Trophoblast cell (in vitro differentiated cells and primary cell): ENCODE results near the gene TM9SF2.
A peak's percentile ranks its signal among the peaks of the same experiment; 100 is the strongest.

Source experiments
- DNase-seq, 2 donors: peaks; one replicate each; pipeline ENCODE4 v3.0.0-alpha.2; 2016
- H2AFZ ChIP-seq: 2 replicates; pipeline ENCODE4 v1.6.1; 2013; ENCODE audit warnings: low read length, moderate library complexity, mild to moderate bottlenecking; ENCODE audit not compliant: insufficient read depth, poor library complexity
- H2AK5ac ChIP-seq: 2 replicates; pipeline ENCODE4 v1.6.1; 2013; ENCODE audit warnings: mild to moderate bottlenecking, low read length
- H2BK120ac ChIP-seq: 2 replicates; pipeline ENCODE4 v1.6.1; 2013; ENCODE audit warnings: low read length, mild to moderate bottlenecking, moderate library complexity; ENCODE audit not compliant: insufficient read depth, poor library complexity
- H2BK12ac ChIP-seq: 2 replicates; pipeline ENCODE4 v1.6.1; 2013; ENCODE audit warnings: mild to moderate bottlenecking, low read length, moderate library complexity
- H2BK5ac ChIP-seq: 2 replicates; pipeline ENCODE4 v1.6.1; 2013; ENCODE audit warnings: low read length, low read depth, moderate library complexity, mild to moderate bottlenecking; ENCODE audit not compliant: poor library complexity
- H3K14ac ChIP-seq: 2 replicates; pipeline ENCODE4 v1.6.1; 2013; ENCODE audit warnings: mild to moderate bottlenecking, low read length
- H3K18ac ChIP-seq: 2 replicates; pipeline ENCODE4 v1.6.1; 2013; ENCODE audit warnings: mild to moderate bottlenecking, low read length
- H3K23ac ChIP-seq: 2 replicates; pipeline ENCODE4 v1.6.1; 2013; ENCODE audit warnings: low read length
- H3K27ac ChIP-seq: 2 replicates; pipeline ENCODE4 v1.5.1; 2013; ENCODE audit warnings: low read depth, mild to moderate bottlenecking, inconsistent platforms, low read length, moderate library complexity
- H3K27me3 ChIP-seq: 2 replicates; pipeline ENCODE4 v1.6.1; 2013; ENCODE audit warnings: inconsistent platforms, mild to moderate bottlenecking, low read length, moderate library complexity; ENCODE audit not compliant: insufficient read depth
- H3K36me3 ChIP-seq, 2 experiments: 1 replicate in 1 of 2; 2 replicates in 1 of 2; pipeline ENCODE4 v1.6.1; 2013; ENCODE audit warnings: low read length in 2 of 2, mild to moderate bottlenecking in 2 of 2, moderate library complexity in 1 of 2; ENCODE audit not compliant: insufficient read depth in 2 of 2, control insufficient read depth in 1 of 2
- H3K4ac ChIP-seq: 2 replicates; pipeline ENCODE4 v1.6.1; 2013; ENCODE audit warnings: low read depth, mild to moderate bottlenecking, low read length, moderate library complexity
- H3K4me1 ChIP-seq, 2 experiments: 1 replicate in 1 of 2; 2 replicates in 1 of 2; pipeline ENCODE4 v1.6.1; 2013; ENCODE audit warnings: low read length in 2 of 2, mild to moderate bottlenecking in 2 of 2, moderate library complexity in 1 of 2; ENCODE audit not compliant: insufficient read depth in 2 of 2, control insufficient read depth in 1 of 2
- H3K4me2 ChIP-seq: 2 replicates; pipeline ENCODE4 v1.6.1; 2013; ENCODE audit warnings: inconsistent platforms, mild to moderate bottlenecking, low read length, moderate library complexity
- H3K4me3 ChIP-seq: 2 replicates; pipeline ENCODE4 v1.5.1; 2013; ENCODE audit warnings: mild to moderate bottlenecking, low read depth, low read length, inconsistent platforms
- H3K79me1 ChIP-seq: one replicate; pipeline ENCODE4 v1.6.1; 2013; ENCODE audit warnings: low read length
- H3K79me2 ChIP-seq: 2 replicates; pipeline ENCODE4 v1.6.1; 2013; ENCODE audit warnings: low read length, mild to moderate bottlenecking; ENCODE audit not compliant: control insufficient read depth, insufficient read depth, poor library complexity
- H3K9ac ChIP-seq: 2 replicates; pipeline ENCODE4 v1.6.1; 2013; ENCODE audit warnings: mild to moderate bottlenecking, low read length
- H3K9me3 ChIP-seq: 2 replicates; pipeline ENCODE4 v1.6.1; 2013; ENCODE audit warnings: low read depth, mild to moderate bottlenecking, control low read depth, inconsistent platforms, low read length; ENCODE audit not compliant: insufficient read depth
- H4K12ac ChIP-seq: 2 replicates; pipeline ENCODE4 v1.6.1; 2013; ENCODE audit warnings: low read depth, mild to moderate bottlenecking, low read length, moderate library complexity
- H4K8ac ChIP-seq: 2 replicates; pipeline ENCODE4 v1.6.1; 2013; ENCODE audit warnings: low read depth, mild to moderate bottlenecking, low read length, moderate library complexity
- H4K91ac ChIP-seq: one replicate; pipeline ENCODE4 v1.6.1; 2013; ENCODE audit warnings: low read depth, mild to moderate bottlenecking, low read length, moderate library complexity
- WGBS: extraction: QIAGEN DNeasy Blood & Tissue Kit; methylation state at CpG from one replicate; pipeline ENCODE4 v1.1.7; 2013; ENCODE audit warnings: missing lambda C conversion rate; ENCODE audit not compliant: insufficient read length, insufficient coverage; ENCODE audit errors: extremely low coverage; 5-methylcytosine and 5-hydroxymethylcytosine counted together

TM9SF2 gene

DNA sequence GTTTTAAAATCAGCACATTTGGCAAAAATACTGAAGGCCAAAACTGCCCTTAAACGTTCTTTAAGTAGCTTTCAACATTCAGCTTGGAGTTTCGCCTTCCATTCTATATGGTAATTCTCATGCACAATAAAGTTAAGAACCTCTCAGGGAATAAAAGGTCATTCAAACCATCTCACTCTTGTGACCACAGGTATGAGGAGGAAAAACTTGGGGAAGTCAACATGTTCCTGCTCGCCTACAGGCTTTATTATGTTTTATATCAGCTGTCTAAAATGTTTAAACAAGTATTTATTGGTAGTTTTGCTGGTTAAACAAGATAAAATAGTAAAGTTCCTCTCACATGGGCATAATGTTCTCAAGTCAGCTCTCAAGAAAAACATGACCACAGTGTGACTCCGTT lies 19.9 kb upstream of the TM9SF2 start:
- no CpG with 5 or more reads among the region's 4 CpGs for WGBS

DNA sequence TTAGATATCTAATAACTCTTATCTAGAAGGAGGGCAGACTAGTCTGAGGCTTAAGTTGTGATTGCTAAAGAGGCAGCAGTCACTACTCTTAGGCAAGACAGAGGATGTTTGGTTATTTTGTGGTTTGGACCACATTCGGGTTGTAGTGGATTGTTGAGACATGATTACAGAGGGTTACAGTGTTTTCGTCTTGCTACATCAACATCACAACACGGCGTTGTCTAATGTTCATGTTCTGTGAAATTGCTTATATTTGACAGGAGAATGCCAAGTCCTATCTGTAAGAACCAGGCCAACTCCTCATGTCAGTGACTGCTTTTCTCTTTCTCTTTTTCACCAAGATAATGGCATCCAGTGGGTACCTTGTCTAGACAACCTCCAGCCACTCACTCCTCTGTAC lies 16.8 kb upstream of the TM9SF2 start:
- Histone ChIP-seq H3K4me3 (no peak overlapping the region), H3K4me2 (no peak overlapping the region), H3K27me3 (no peaks in the 10 kb centered on the region), H3K9me3 (no peaks in the 10 kb centered on the region), H3K18ac (no peak overlapping the region), H2BK12ac (no peak overlapping the region), H4K8ac (no peak overlapping the region), H3K27ac (no peak overlapping the region), H2AK5ac (no peak overlapping the region), H3K4me1 (no peaks in the 10 kb centered on the region), H2AFZ (no peak overlapping the region), H3K79me1 (no peaks in the 10 kb centered on the region), H3K9ac (no peak overlapping the region), H2BK120ac (no peak overlapping the region), H4K12ac (no peak overlapping the region), H3K23ac (no peak overlapping the region), H4K91ac (no peak overlapping the region), H3K79me2 (no peaks in the 10 kb centered on the region), H3K36me3 (no peaks in the 10 kb centered on the region), H3K14ac (no peak overlapping the region), H3K4ac (no peak overlapping the region), H2BK5ac (no peak overlapping the region)
- WGBS, result no CpG with 5 or more reads among the region's 4 CpGs
- DNase-seq, result no peak

More for the DNA sequence above, 19.9 kb upstream of the TM9SF2 start:
- Histone ChIP-seq H3K9ac (no peak overlapping the region), H2AFZ (no peak overlapping the region), H3K79me2 (no peaks in the 10 kb centered on the region), H3K36me3 (no peaks in the 10 kb centered on the region), H3K4me2 (no peak overlapping the region), H3K4me1 (peaks cover 0 to 2% of the 10 kb centered on the region in 2 experiments), H4K91ac (no peak overlapping the region), H3K14ac (no peak overlapping the region), H4K12ac (no peak overlapping the region), H2BK12ac (no peak overlapping the region), H3K9me3 (no peaks in the 10 kb centered on the region), H2AK5ac (no peak overlapping the region), H4K8ac (no peak overlapping the region), H3K79me1 (no peaks in the 10 kb centered on the region), H3K4ac (no peak overlapping the region), H3K4me3 (no peak overlapping the region), H3K23ac (no peak overlapping the region), H2BK5ac (no peak overlapping the region), H2BK120ac (no peak overlapping the region), H3K18ac (no peak overlapping the region), H3K27ac (no peak overlapping the region), H3K27me3 (no peaks in the 10 kb centered on the region)
- DNase-seq, result no peak

DNA sequence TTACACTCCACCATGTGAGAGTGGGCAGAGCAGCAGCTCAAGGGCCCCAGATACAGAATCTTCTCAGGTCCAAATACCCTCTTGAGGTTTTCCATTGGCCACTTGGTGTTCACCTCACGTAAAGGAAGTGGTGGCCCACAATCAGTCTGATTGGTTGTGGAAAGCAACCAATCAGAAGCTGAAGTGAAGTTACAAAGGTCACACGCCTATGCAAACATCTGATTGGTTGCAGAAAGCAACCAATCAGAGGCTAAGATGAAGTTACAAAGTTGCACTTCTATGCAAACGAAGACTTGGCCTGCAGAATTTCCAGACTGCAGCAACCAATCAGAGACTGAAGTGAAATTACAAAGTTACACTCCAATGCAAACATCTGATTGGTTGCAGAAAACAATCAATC lies 14.3 kb upstream of the TM9SF2 start:
- Histone ChIP-seq H3K4me2 (no peak overlapping the region), H3K27ac (no peak overlapping the region), H3K18ac (no peak overlapping the region), H3K79me2 (no peaks in the 10 kb centered on the region), H3K4ac (no peak overlapping the region), H4K91ac (no peak overlapping the region), H3K36me3 (no peaks in the 10 kb centered on the region), H2BK12ac (no peak overlapping the region), H2BK5ac (no peak overlapping the region), H3K14ac (no peak overlapping the region), H2AK5ac (no peak overlapping the region), H3K9ac (no peak overlapping the region), H3K23ac (no peak overlapping the region), H2BK120ac (no peak overlapping the region), H3K4me1 (no peaks in the 10 kb centered on the region), H3K27me3 (no peaks in the 10 kb centered on the region), H4K12ac (no peak overlapping the region), H2AFZ (no peak overlapping the region), H3K9me3 (no peaks in the 10 kb centered on the region), H3K4me3 (no peak overlapping the region), H4K8ac (no peak overlapping the region), H3K79me1 (no peaks in the 10 kb centered on the region)
- DNase-seq, result no peak
- no CpG with 5 or more reads among the region's 3 CpGs for WGBS

DNA sequence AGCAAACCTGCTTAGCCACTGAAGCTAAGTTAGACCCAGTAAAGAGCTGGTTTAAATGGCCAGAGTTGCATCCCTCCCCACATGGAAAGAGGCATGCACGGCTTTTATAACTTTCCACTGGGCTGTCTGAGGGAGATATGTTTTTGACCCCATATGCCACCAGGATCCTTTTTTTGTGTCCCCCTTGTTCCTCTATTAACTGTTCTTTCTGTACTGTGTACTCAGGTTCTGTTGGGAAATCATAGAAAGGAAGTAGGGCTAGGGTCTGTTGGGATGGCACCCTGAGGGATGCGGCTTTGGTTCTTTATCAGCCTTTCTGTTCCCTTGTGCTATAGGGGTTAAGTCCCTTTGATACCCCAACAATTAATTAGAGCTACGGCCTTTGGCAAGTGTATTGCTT lies 12.2 kb upstream of the TM9SF2 start:
- no peak overlapping the region for H3K4ac ChIP-seq
- H4K8ac ChIP-seq, result no peak overlapping the region
- no peak overlapping the region for H3K18ac ChIP-seq
- H3K23ac ChIP-seq, result no peak overlapping the region
- no peak overlapping the region for H2BK12ac ChIP-seq
- no peak overlapping the region for H2BK5ac ChIP-seq
- H2AFZ ChIP-seq, result no peak overlapping the region
- H3K4me2 ChIP-seq, result no peak overlapping the region
- H3K36me3 ChIP-seq, result no peaks in the 10 kb centered on the region
- H4K91ac ChIP-seq, result no peak overlapping the region
- H4K12ac ChIP-seq, result no peak overlapping the region
- no peaks in the 10 kb centered on the region for H3K79me2 ChIP-seq
- H3K4me1 ChIP-seq, result no peaks in the 10 kb centered on the region
- no peaks in the 10 kb centered on the region for H3K9me3 ChIP-seq
- H3K27me3 ChIP-seq, result no peaks in the 10 kb centered on the region
- H3K27ac ChIP-seq, result no peak overlapping the region
- WGBS, result no CpG with 5 or more reads among the region's 3 CpGs
- no peak overlapping the region for H3K14ac ChIP-seq
- H2BK120ac ChIP-seq, result no peak overlapping the region
- H2AK5ac ChIP-seq, result no peak overlapping the region
- H3K9ac ChIP-seq, result peak overlapping the region; percentile 51
- H3K79me1 ChIP-seq, result no peaks in the 10 kb centered on the region
- H3K4me3 ChIP-seq, result no peak overlapping the region
- DNase-seq, result no peak
